Keratinocyte (primary cell): ENCODE measurements around the gene MST1. TPM values are rescaled to one million over a fixed set of nuclear protein-coding genes. Genes with fewer than 3 reads are reported as not detected.

ENCODE experiments used
- DNase-seq: peaks from one replicate; pipeline ENCODE4 v3.0.0-alpha.2; 2011; ENCODE audit warnings: low read depth, missing footprints, low spot score
- FAIRE-seq: peaks from 2 replicates; lab custom pipeline; 2011; peaks lifted over from hg19 to GRCh38; lab: Jason Lieb, UNC
- H2AFZ ChIP-seq: 2 replicates; pipeline ENCODE4 v1.6.0; 2012; ENCODE audit warnings: low read length, control low read depth, inconsistent platforms; ENCODE audit not compliant: control insufficient read depth
- H3K27ac ChIP-seq: 2 replicates; pipeline ENCODE4 v1.5.1; 2011; ENCODE audit warnings: low read length; ENCODE audit not compliant: control insufficient read depth, insufficient read depth
- H3K27me3 ChIP-seq: 3 replicates; pipeline ENCODE4 v1.6.0; 2011; ENCODE audit warnings: low read length; ENCODE audit not compliant: control insufficient read depth, insufficient read depth; ENCODE audit errors: extremely low read depth
- H3K36me3 ChIP-seq, 2 experiments: 2 replicates in 1 of 2; 3 replicates in 1 of 2; pipeline ENCODE4 v1.5.1; 2011; ENCODE audit warnings: low read length in 2 of 2, mild to moderate bottlenecking in 1 of 2; ENCODE audit not compliant: control insufficient read depth in 2 of 2, insufficient read depth in 2 of 2; ENCODE audit errors: extremely low read depth in 1 of 2
- H3K4me1 ChIP-seq: 3 replicates; pipeline ENCODE4 v1.5.1; 2011; ENCODE audit warnings: low read length; ENCODE audit not compliant: control insufficient read depth, insufficient read depth; ENCODE audit errors: extremely low read depth
- H3K4me2 ChIP-seq: 3 replicates; pipeline ENCODE4 v1.6.0; 2011; ENCODE audit warnings: low read depth, low read length; ENCODE audit not compliant: control insufficient read depth, insufficient read depth; ENCODE audit errors: extremely low read depth
- H3K4me3 ChIP-seq, 3 experiments: fragments of 200-600 bp in 1 of 3; sonication (generic) in 1 of 3; 2 replicates in 2 of 3; 3 replicates in 1 of 3; pipeline ENCODE4 v1.5.1; 2011 to 2016; ENCODE audit warnings: low read length in 3 of 3, mild to moderate bottlenecking in 3 of 3, control low read depth in 2 of 3, inconsistent platforms in 1 of 3, low read depth in 1 of 3, mixed read lengths in 1 of 3, mixed run types in 1 of 3, moderate library complexity in 1 of 3; ENCODE audit not compliant: control insufficient read depth in 2 of 3, insufficient read depth in 2 of 3; ENCODE audit errors: extremely low read depth in 1 of 3
- H3K79me2 ChIP-seq: 2 replicates; pipeline ENCODE4 v1.6.0; 2012; ENCODE audit warnings: low read length; ENCODE audit not compliant: control insufficient read depth, insufficient read depth
- H3K9ac ChIP-seq: 3 replicates; pipeline ENCODE4 v1.6.0; 2011; ENCODE audit warnings: low read length; ENCODE audit not compliant: control insufficient read depth, insufficient read depth; ENCODE audit errors: extremely low read depth
- H3K9me1 ChIP-seq: 3 replicates; pipeline ENCODE4 v1.6.0; 2011; ENCODE audit warnings: low read length; ENCODE audit not compliant: control insufficient read depth, insufficient read depth; ENCODE audit errors: extremely low read depth
- H3K9me3 ChIP-seq: 2 replicates; pipeline ENCODE4 v1.5.1; 2012; ENCODE audit warnings: low read depth, low read length; ENCODE audit not compliant: control insufficient read depth
- H4K20me1 ChIP-seq: 3 replicates; pipeline ENCODE4 v1.6.0; 2011; ENCODE audit warnings: low read length; ENCODE audit not compliant: control insufficient read depth, insufficient read depth; ENCODE audit errors: extremely low read depth
- CTCF ChIP-seq, 3 experiments: IDR thresholded peaks in 1 of 3; conservative IDR thresholded peaks in 1 of 3; optimal IDR thresholded peaks in 1 of 3; 2 replicates in 2 of 3; 3 replicates in 1 of 3; pipeline versions ENCODE3 to v1.5.1; 2011; ENCODE audit warnings: low read length in 3 of 3, mild to moderate bottlenecking in 3 of 3, moderate library complexity in 2 of 3, control low read depth in 1 of 3, inconsistent platforms in 1 of 3; ENCODE audit not compliant: insufficient read depth in 2 of 3; ENCODE audit errors: extremely low read depth in 1 of 3
- EZH2 ChIP-seq: IDR thresholded peaks from one replicate; pipeline ENCODE4 v1.6.1; 2012; ENCODE audit warnings: inconsistent platforms, mild to moderate bottlenecking, low read length, moderate library complexity
- dilution Hi-C: fragments of 300-500 bp; cut with MboI; formaldehyde crosslinking; loops from one replicate; pipeline ENCODE4 v1.7.0; 2020; ENCODE audit warnings: low sequenced_read_pairs; ENCODE audit not compliant: extremely low pct_ligation_motif_present
- polyA plus RNA-seq, 5 experiments: library from polyadenylated mRNA; depleted of rRNA in 3 of 5; stranded (reverse) in 3 of 5; stranded (forward) in 1 of 5; unstranded in 1 of 5; fragments of >200 nt; gene quantifications; 1 replicate in 1 of 5; 2 replicates in 3 of 5; 3 replicates in 1 of 5; pipeline versions ENCODE4 v1.2.1 to v1.2.3, GENCODE V29; 2011 to 2012; ENCODE audit warnings: missing spikeins in 2 of 5, low read depth in 1 of 5, low replicate concordance in 1 of 5

Gene MST1
- polyA plus RNA-seq, 1 donor (not counting 4 experiments of a cell fraction or from before 2014, with no cell fraction given) = 5.2 TPM

GRCh38 chr3:49668861-49669260 lies 20.4 kb downstream of the MST1 start:
- no peak overlapping the region for H3K4me2 ChIP-seq
- no peaks in the 10 kb centered on the region for H3K79me2 ChIP-seq
- H3K9ac ChIP-seq = no peak overlapping the region
- peaks cover 3% of the 10 kb centered on the region for H3K27me3 ChIP-seq
- TF ChIP-seq EZH2 = no peak
- no peak for TF ChIP-seq CTCF (optimal IDR thresholded peaks at IDR 0.05 in 1 of 3, IDR thresholded peaks at IDR 0.05 in 1 of 3, conservative IDR thresholded peaks at IDR 0.05 in 1 of 3; ENCODE audit: extremely low read depth in 1 of 3, insufficient read depth in 2 of 3, low read length in 3 of 3)
- no peaks in the 10 kb centered on the region for H3K9me1 ChIP-seq
- no peak for FAIRE-seq
- no peak overlapping the region for H3K27ac ChIP-seq
- H3K9me3 ChIP-seq = no peaks in the 10 kb centered on the region
- H4K20me1 ChIP-seq = no peaks in the 10 kb centered on the region
- no peak overlapping the region for H2AFZ ChIP-seq
- H3K4me1 ChIP-seq = peaks cover 14% of the 10 kb centered on the region
- H3K4me3 ChIP-seq = no peak overlapping the region
- dilution Hi-C loops = loop anchor here (25.0 kb wide), 1 partner anchor 107 kb away; the partner anchor contains the start of gene BSN
- DNase-seq = no peak
- H3K36me3 ChIP-seq = no peaks in the 10 kb centered on the region

GRCh38 chr3:49668414-49668797 lies 20.9 kb downstream of the MST1 start:
- Histone ChIP-seq H2AFZ (no peak overlapping the region), H4K20me1 (no peaks in the 10 kb centered on the region), H3K4me2 (no peak overlapping the region), H3K9me3 (no peaks in the 10 kb centered on the region), H3K27me3 (peaks cover 5% of the 10 kb centered on the region), H3K9me1 (no peaks in the 10 kb centered on the region), H3K36me3 (no peaks in the 10 kb centered on the region), H3K27ac (no peak overlapping the region), H3K4me1 (peaks cover 14% of the 10 kb centered on the region), H3K79me2 (no peaks in the 10 kb centered on the region), H3K4me3 (no peak overlapping the region), H3K9ac (no peak overlapping the region)
- no peak for FAIRE-seq
- DNase-seq = no peak
- TF ChIP-seq CTCF (optimal IDR thresholded peaks at IDR 0.05 in 1 of 3, IDR thresholded peaks at IDR 0.05 in 1 of 3, conservative IDR thresholded peaks at IDR 0.05 in 1 of 3; ENCODE audit: extremely low read depth in 1 of 3, insufficient read depth in 2 of 3, low read length in 3 of 3) = no peak
- no peak for TF ChIP-seq EZH2
- dilution Hi-C loops = loop anchor here (25.0 kb wide), 1 partner anchor 106 kb away; the partner anchor contains the start of gene BSN
